ENCODE measurements around the gene NIM1K.

DNA sequence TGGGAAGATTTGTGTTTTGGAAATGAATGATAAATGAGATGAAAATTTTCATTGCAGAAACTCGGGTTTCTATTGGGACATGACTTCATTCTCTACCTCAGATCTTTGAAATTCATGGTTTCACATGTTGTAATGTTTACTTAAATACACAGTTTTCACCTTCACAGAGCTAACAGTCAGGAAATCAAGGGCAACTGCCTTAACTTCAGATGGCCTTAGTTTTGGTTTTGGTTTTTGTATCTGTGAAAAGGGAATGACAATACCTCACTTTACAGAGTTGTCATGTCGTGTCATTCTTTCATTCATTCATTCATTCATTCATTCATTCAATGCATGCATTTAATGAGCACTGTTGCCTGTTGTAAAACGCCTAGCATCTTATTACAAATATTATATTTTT lies 41.9 kb downstream of the NIM1K start:
- TF ChIP-seq, protein P1, sequence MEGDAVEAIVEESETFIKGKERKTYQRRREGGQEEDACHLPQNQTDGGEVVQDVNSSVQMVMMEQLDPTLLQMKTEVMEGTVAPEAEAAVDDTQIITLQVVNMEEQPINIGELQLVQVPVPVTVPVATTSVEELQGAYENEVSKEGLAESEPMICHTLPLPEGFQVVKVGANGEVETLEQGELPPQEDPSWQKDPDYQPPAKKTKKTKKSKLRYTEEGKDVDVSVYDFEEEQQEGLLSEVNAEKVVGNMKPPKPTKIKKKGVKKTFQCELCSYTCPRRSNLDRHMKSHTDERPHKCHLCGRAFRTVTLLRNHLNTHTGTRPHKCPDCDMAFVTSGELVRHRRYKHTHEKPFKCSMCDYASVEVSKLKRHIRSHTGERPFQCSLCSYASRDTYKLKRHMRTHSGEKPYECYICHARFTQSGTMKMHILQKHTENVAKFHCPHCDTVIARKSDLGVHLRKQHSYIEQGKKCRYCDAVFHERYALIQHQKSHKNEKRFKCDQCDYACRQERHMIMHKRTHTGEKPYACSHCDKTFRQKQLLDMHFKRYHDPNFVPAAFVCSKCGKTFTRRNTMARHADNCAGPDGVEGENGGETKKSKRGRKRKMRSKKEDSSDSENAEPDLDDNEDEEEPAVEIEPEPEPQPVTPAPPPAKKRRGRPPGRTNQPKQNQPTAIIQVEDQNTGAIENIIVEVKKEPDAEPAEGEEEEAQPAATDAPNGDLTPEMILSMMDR (IDR thresholded peaks at IDR 0.05), result no peak
- TF ChIP-seq POLR2A (IDR thresholded peaks at IDR 0.05), result no peak
